ENCODE measurements around the gene ERBB4. TPM values are rescaled to one million over a fixed set of nuclear protein-coding genes. Genes with fewer than 3 reads are reported as not detected.
"Not testable (repeated sequence)": the region's sequence is repeated elsewhere in the genome, so short reads cannot be mapped to it uniquely, and the experiment has no call there.

The ERBB4 gene
- total RNA-seq, 2 experiments from 2014 or later, result not detected

GRCh38 chr2:212194396-212194795, 344.2 kb downstream of the ERBB4 start:
- Mint-ChIP-seq H3K27ac (no peak overlapping the region), H3K27me3 (no peaks in the 10 kb centered on the region), H3K4me3 (no peak overlapping the region), H3K4me1 (ENCODE audit: low read depth) (no peaks in the 10 kb centered on the region), H3K36me3 (ENCODE audit: low read depth) (no peaks in the 10 kb centered on the region), H3K9me3 (peaks cover 2% of the 10 kb centered on the region)
- Histone ChIP-seq H3K4me1 (ENCODE audit: insufficient read depth, low read length) (no peaks in the 10 kb centered on the region), H3K36me3 (ENCODE audit: insufficient read depth, low read length) (no peaks in the 10 kb centered on the region), H3K27ac (ENCODE audit: low read depth in 1 of 2, low read length in 2 of 2) (no peak overlapping the region), H3K9me3 (ENCODE audit: control insufficient read depth in 1 of 2, insufficient read depth in 1 of 2, low read length in 2 of 2) (no peaks in the 10 kb centered on the region), H3K4me3 (ENCODE audit: low read length) (no peak overlapping the region), H3K27me3 (ENCODE audit: control insufficient read depth in 1 of 2, insufficient read depth in 2 of 2, low read length in 2 of 2) (no peaks in the 10 kb centered on the region)
- DNase-seq (no peak), ATAC-seq (ENCODE audit: poor library complexity) (no peak)
- no peak for TF ChIP-seq CTCF (IDR thresholded peaks at IDR 0.05)
- CTCF ChIA-PET, result no interaction called here
- intact Hi-C loops (cut with DNase I, micrococcal nuclease), result no loop called here
- POLR2A ChIA-PET, result no interaction called here

- CTCF ChIA-PET, result no interaction called here
- TF ChIP-seq CTCF (IDR thresholded peaks at IDR 0.05), result no peak
Observed at GRCh38 chr2:212193803-212194202, 344.8 kb downstream of the ERBB4 start.

GRCh38 chr2:212193056-212193455, 345.5 kb downstream of the ERBB4 start:
- no peaks in the 10 kb centered on the region for H3K27me3 Mint-ChIP-seq
- no peak overlapping the region for H3K4me3 Mint-ChIP-seq
- peaks cover 2% of the 10 kb centered on the region for H3K9me3 Mint-ChIP-seq
- H3K27ac ChIP-seq (ENCODE audit: low read depth in 1 of 2, low read length in 2 of 2), result no peak overlapping the region
- no peaks in the 10 kb centered on the region for H3K4me1 ChIP-seq (ENCODE audit: insufficient read depth, low read length)
- no peaks in the 10 kb centered on the region for H3K4me1 Mint-ChIP-seq (ENCODE audit: low read depth)
- no peaks in the 10 kb centered on the region for H3K36me3 ChIP-seq (ENCODE audit: insufficient read depth, low read length)
- ChIA-PET POLR2A (no interaction called here), CTCF (no interaction called here)
- no peak overlapping the region for H3K4me3 ChIP-seq (ENCODE audit: low read length)
- ATAC-seq (ENCODE audit: poor library complexity) (no peak), DNase-seq (no peak)
- H3K27ac Mint-ChIP-seq, result no peak overlapping the region
- H3K27me3 ChIP-seq (ENCODE audit: control insufficient read depth in 1 of 2, insufficient read depth in 2 of 2, low read length in 2 of 2), result no peaks in the 10 kb centered on the region
- no peaks in the 10 kb centered on the region for H3K36me3 Mint-ChIP-seq (ENCODE audit: low read depth)
- no peak for TF ChIP-seq CTCF (IDR thresholded peaks at IDR 0.05)
- H3K9me3 ChIP-seq (ENCODE audit: control insufficient read depth in 1 of 2, insufficient read depth in 1 of 2, low read length in 2 of 2), result no peaks in the 10 kb centered on the region
- intact Hi-C loops (cut with DNase I, micrococcal nuclease), result no loop called here

More at GRCh38 chr2:212193803-212194202, 344.8 kb downstream of the ERBB4 start:
- no peaks in the 10 kb centered on the region for H3K27me3 ChIP-seq (ENCODE audit: control insufficient read depth in 1 of 2, insufficient read depth in 2 of 2, low read length in 2 of 2)
- H3K4me3 ChIP-seq (ENCODE audit: low read length), result no peak overlapping the region
- no peaks in the 10 kb centered on the region for H3K4me1 ChIP-seq (ENCODE audit: insufficient read depth, low read length)
- intact Hi-C loops (cut with DNase I, micrococcal nuclease), result no loop called here
- no peak overlapping the region for H3K4me3 Mint-ChIP-seq
- no peaks in the 10 kb centered on the region for H3K36me3 Mint-ChIP-seq (ENCODE audit: low read depth)
- no peaks in the 10 kb centered on the region for H3K4me1 Mint-ChIP-seq (ENCODE audit: low read depth)
- H3K9me3 Mint-ChIP-seq, result peaks cover 2% of the 10 kb centered on the region
- no peaks in the 10 kb centered on the region for H3K36me3 ChIP-seq (ENCODE audit: insufficient read depth, low read length)
- no peaks in the 10 kb centered on the region for H3K9me3 ChIP-seq (ENCODE audit: control insufficient read depth in 1 of 2, insufficient read depth in 1 of 2, low read length in 2 of 2)
- H3K27ac ChIP-seq (ENCODE audit: low read depth in 1 of 2, low read length in 2 of 2), result no peak overlapping the region
- DNase-seq (no peak), ATAC-seq (ENCODE audit: poor library complexity) (no peak)
- no peaks in the 10 kb centered on the region for H3K27me3 Mint-ChIP-seq
- no peak overlapping the region for H3K27ac Mint-ChIP-seq
- POLR2A ChIA-PET, result no interaction called here

GRCh38 chr2:212191438-212191837, 347.2 kb downstream of the ERBB4 start:
- H3K27me3 Mint-ChIP-seq; H3K27ac ChIP-seq (ENCODE audit: low read depth in 1 of 2, low read length in 2 of 2); H3K9me3 Mint-ChIP-seq; H3K27me3 ChIP-seq (ENCODE audit: control insufficient read depth in 1 of 2, insufficient read depth in 2 of 2, low read length in 2 of 2); H3K4me3 Mint-ChIP-seq; H3K36me3 Mint-ChIP-seq (ENCODE audit: low read depth); POLR2A ChIA-PET; H3K4me3 ChIP-seq (ENCODE audit: low read length); H3K4me1 ChIP-seq (ENCODE audit: insufficient read depth, low read length); H3K9me3 ChIP-seq (ENCODE audit: control insufficient read depth in 1 of 2, insufficient read depth in 1 of 2, low read length in 2 of 2); H3K27ac Mint-ChIP-seq; DNase-seq; H3K36me3 ChIP-seq (ENCODE audit: insufficient read depth, low read length); CTCF ChIA-PET; H3K4me1 Mint-ChIP-seq (ENCODE audit: low read depth); ATAC-seq (ENCODE audit: poor library complexity); intact Hi-C loops (cut with DNase I, micrococcal nuclease): not testable (repeated sequence)

Measured in CD4-positive, alpha-beta T cell (primary cell).